HFFc6 (cell line): Measurements from ENCODE around the gene SYNGR2. TPM values are rescaled to one million over a fixed set of nuclear protein-coding genes. Genes with fewer than 3 reads are reported as not detected.
"Not testable (repeated sequence)": the region's sequence is repeated elsewhere in the genome, so short reads cannot be mapped to it uniquely, and the experiment has no call there.

Experiments used
- DNase-seq: peaks from one replicate; pipeline ENCODE4 v3.0.0-alpha.2; 2018
- H3K27ac Mint-ChIP-seq: 2 replicates; pipeline ENCODE4 v1.8.0; 2020; ENCODE audit warnings: mild to moderate bottlenecking, mixed read lengths
- H3K27me3 Mint-ChIP-seq: 2 replicates; pipeline ENCODE4 v1.8.0; 2021; ENCODE audit warnings: mild to moderate bottlenecking, moderate library complexity, mixed read lengths; ENCODE audit not compliant: insufficient read depth
- H3K36me3 Mint-ChIP-seq: 2 replicates; pipeline ENCODE4 v1.8.0; 2021; ENCODE audit warnings: low read depth, mixed read lengths
- H3K4me1 Mint-ChIP-seq: 2 replicates; pipeline ENCODE4 v1.8.0; 2020; ENCODE audit warnings: low read depth, mixed read lengths
- H3K4me3 Mint-ChIP-seq: 2 replicates; pipeline ENCODE4 v1.8.0; 2020; ENCODE audit warnings: mild to moderate bottlenecking, moderate library complexity, mixed read lengths
- H3K9me3 Mint-ChIP-seq: 2 replicates; pipeline ENCODE4 v1.8.0; 2020; ENCODE audit warnings: mild to moderate bottlenecking, mixed read lengths
- CTCF ChIP-seq: fragments of 200-600 bp; sonication (generic); IDR thresholded peaks from 2 replicates; pipeline ENCODE4 v1.5.0; 2021; ENCODE audit warnings: antibody characterized with exemption, mild to moderate bottlenecking
- total RNA-seq, 6 experiments: library from RNA; stranded (reverse); fragmentation: NEBNext Ultra II Directional; extraction: Animal tissue kit (Norgen Biotek cat#: 25700); gene quantifications; 2 replicates in 1 of 6; 3 replicates in 5 of 6; pipeline ENCODE4 v1.2.3, GENCODE V29; 2021

Gene SYNGR2
- total RNA-seq, 6 experiments from 2014 or later, result 44.6 to 104 (median 54.7) TPM

- Mint-ChIP-seq H3K27ac (no peak overlapping the region), H3K36me3 (no peaks in the 10 kb centered on the region), H3K4me1 (no peaks in the 10 kb centered on the region), H3K4me3 (no peak overlapping the region), H3K27me3 (peaks cover 13% of the 10 kb centered on the region), H3K9me3 (no peaks in the 10 kb centered on the region)
- TF ChIP-seq CTCF, result no peak
- no peak for DNase-seq
Measured at GRCh38 chr17:78138204-78139060, 29.9 kb upstream of the SYNGR2 start.

GRCh38 chr17:78139861-78140168 lies 28.6 kb upstream of the SYNGR2 start:
- DNase-seq, H3K27ac Mint-ChIP-seq, H3K36me3 Mint-ChIP-seq, H3K4me1 Mint-ChIP-seq, H3K4me3 Mint-ChIP-seq, H3K27me3 Mint-ChIP-seq, H3K9me3 Mint-ChIP-seq: not testable (repeated sequence)

GRCh38 chr17:78140169-78141051 lies 28.0 kb upstream of the SYNGR2 start:
- Mint-ChIP-seq H3K27me3 (peaks cover 5% of the 10 kb centered on the region), H3K4me3 (no peak overlapping the region), H3K27ac (no peak overlapping the region), H3K9me3 (no peaks in the 10 kb centered on the region), H3K4me1 (peaks cover 9% of the 10 kb centered on the region), H3K36me3 (no peaks in the 10 kb centered on the region)
- no peak for TF ChIP-seq CTCF
- DNase-seq, result peak; percentile 10

GRCh38 chr17:78141437-78142118 lies 26.8 kb upstream of the SYNGR2 start:
- H3K36me3 Mint-ChIP-seq, result no peaks in the 10 kb centered on the region
- H3K27ac Mint-ChIP-seq, result no peak overlapping the region
- TF ChIP-seq CTCF, result no peak
- no peak overlapping the region for H3K4me3 Mint-ChIP-seq
- no peak for DNase-seq
- H3K9me3 Mint-ChIP-seq, result no peaks in the 10 kb centered on the region
- peaks cover 9% of the 10 kb centered on the region for H3K4me1 Mint-ChIP-seq
- H3K27me3 Mint-ChIP-seq, result peaks cover 5% of the 10 kb centered on the region; the same call in 1 of the 2 replicates

GRCh38 chr17:78142119-78142861 lies 26.1 kb upstream of the SYNGR2 start:
- Mint-ChIP-seq H3K27ac (no peak overlapping the region), H3K36me3 (no peaks in the 10 kb centered on the region), H3K27me3 (peaks cover 5% of the 10 kb centered on the region), H3K4me1 (peaks cover 9% of the 10 kb centered on the region), H3K4me3 (no peak overlapping the region), H3K9me3 (no peaks in the 10 kb centered on the region)
- no peak for TF ChIP-seq CTCF
- peak; percentile 34 for DNase-seq
